Measurements from ENCODE around the gene ATP12A. TPM values are rescaled to one million over a fixed set of nuclear protein-coding genes. Genes with fewer than 3 reads are reported as not detected.

ATP12A gene
- total RNA-seq, 1 experiment from 2014 or later, result 0.48 TPM

DNA sequence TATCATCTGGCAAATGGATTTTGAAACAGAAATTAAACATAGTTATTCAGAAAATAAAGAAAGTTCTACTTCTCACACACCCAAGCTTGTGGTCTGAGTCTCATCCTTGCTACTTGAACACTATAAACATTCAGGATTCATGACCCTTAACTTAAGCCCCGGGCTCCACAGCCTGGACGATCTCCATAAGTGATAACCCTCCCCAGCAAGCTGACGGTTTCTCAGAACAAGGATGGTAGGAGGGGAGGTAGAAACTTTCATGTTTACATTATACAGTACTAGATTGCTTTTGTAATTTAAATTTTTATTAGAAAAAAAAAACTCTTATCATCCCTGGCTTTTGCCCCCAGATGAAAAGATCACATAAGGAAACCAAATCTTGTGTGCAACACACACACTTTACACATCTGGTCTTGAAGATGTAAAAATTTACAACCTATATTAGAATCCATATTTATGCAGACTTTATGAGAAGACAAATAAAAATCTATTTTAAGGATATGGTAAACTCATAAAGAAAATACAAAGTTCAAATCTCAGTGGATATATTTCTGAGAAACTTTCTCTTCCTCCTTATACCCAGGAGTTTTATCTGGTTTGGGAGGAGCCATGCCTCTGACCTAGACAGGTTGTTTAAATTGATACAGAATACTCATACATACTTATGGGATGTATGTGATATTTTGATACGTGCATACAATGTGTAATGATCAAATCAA is 20.0 kb upstream of the ATP12A start:
- in situ Hi-C loops (cut with HindIII; ENCODE audit: low pct_unique_long_range_greater_than_20kb, low sequenced_read_pairs), result no loop called here
- DNase-seq (ENCODE audit: low read depth, low spot score), result no peak

- in situ Hi-C loops (cut with HindIII; ENCODE audit: low pct_unique_long_range_greater_than_20kb, low sequenced_read_pairs), result no loop called here
- DNase-seq (ENCODE audit: low read depth, low spot score), result no peak
Observed at GRCh38 chr13:24661713-24662112, 18.5 kb upstream of the ATP12A start.

DNA sequence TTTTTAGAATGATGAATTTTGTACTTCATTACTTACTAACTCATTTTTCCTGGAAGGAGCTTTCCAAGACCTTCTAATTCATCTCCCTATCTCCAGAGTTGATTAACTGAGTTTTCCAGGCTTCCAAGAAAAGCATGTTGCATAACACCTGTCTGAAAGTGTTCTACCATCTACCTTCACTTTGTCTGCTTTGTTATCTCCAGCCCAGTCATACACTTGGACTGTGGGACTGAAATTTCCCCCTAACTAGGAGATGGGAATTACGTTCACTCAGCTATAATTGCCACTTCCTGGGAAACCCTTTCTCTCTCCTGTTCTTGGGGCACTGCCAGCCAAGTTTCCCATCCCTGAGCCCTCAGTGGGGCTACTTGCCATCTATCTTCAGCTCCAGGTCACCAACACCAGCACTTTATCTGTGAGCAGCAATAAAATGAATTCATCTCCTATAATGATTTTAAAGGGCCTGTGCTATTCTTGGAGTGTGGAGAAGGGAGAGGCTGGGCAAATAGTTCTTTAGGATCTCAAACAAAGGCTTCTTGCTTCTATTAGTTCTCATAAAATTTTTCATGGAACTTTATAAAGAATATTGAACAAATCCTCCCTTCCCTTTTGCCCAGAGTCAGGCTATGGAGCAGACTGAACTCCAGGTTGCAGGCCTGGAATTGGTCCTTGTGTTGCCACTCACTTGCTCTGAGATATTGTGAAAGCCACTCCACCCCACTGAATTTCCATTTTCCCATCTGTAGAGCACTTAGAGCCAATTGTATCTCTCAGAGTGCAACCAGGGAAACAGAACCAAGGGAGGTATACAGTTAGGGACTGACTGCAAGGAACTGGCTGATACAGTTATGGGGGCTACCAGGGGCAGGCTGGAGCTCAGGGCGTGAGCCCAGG is 17.8 kb upstream of the ATP12A start:
- DNase-seq (ENCODE audit: low read depth, low spot score), result no peak
- in situ Hi-C loops (cut with HindIII; ENCODE audit: low pct_unique_long_range_greater_than_20kb, low sequenced_read_pairs), result no loop called here

DNA sequence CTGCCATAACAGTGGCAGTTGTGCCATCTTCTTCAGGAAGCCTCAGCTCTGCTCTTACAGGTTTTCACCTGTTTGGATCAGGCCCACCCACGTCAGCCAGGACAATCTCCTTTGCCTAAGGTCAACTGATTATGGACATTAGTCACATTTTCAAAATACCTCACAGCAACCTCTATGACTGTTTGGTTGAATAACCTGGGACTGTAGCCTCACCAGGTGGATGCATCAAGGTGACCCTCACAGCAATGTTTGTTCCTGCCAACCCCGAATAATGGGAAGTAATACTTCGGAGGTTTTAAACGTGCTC is 17.2 kb upstream of the ATP12A start:
- DNase-seq (ENCODE audit: low read depth, low spot score), result no peak
- in situ Hi-C loops (cut with HindIII; ENCODE audit: low pct_unique_long_range_greater_than_20kb, low sequenced_read_pairs), result no loop called here

GRCh38 chr13:24663586-24663985 is 16.6 kb upstream of the ATP12A start:
- DNase-seq (ENCODE audit: low read depth, low spot score), result no peak
- in situ Hi-C loops (cut with HindIII; ENCODE audit: low pct_unique_long_range_greater_than_20kb, low sequenced_read_pairs), result no loop called here

DNA sequence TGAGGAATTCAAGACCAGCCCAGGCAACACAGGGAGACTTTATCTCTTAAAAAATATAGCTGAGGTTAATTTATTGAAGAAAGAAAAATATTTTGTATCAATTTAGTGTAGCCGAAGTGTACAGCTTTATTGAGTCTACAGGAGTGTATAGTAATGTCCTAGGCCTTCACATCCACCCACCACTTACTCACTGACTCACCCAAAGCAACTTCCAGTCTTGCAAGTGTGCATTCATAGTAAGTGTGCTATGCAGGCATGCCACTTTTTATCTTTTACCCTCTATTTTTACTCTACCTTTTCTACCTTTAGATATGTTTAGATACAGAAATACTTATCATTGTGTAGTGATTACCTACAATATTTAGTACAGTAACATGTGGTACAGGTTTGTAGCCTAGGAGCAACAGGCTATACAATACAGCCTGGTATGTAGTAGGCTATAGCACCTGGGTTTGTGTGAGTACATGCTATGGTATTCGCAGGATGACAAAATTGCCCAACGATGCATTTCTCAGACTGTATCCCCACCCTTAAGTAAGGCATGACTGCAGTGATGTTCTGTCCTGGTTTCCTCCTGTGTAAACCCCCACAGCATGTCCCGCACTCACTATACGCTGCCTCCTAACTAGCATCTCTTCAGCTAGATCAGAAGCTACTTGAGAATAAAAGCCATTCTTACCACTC is 15.3 kb upstream of the ATP12A start:
- in situ Hi-C loops (cut with HindIII; ENCODE audit: low pct_unique_long_range_greater_than_20kb, low sequenced_read_pairs), result no loop called here
- DNase-seq (ENCODE audit: low read depth, low spot score), result no peak

GRCh38 chr13:24668511-24668910 is 11.7 kb upstream of the ATP12A start:
- in situ Hi-C loops (cut with HindIII; ENCODE audit: low pct_unique_long_range_greater_than_20kb, low sequenced_read_pairs), result no loop called here
- no peak for DNase-seq (ENCODE audit: low read depth, low spot score)

DNA sequence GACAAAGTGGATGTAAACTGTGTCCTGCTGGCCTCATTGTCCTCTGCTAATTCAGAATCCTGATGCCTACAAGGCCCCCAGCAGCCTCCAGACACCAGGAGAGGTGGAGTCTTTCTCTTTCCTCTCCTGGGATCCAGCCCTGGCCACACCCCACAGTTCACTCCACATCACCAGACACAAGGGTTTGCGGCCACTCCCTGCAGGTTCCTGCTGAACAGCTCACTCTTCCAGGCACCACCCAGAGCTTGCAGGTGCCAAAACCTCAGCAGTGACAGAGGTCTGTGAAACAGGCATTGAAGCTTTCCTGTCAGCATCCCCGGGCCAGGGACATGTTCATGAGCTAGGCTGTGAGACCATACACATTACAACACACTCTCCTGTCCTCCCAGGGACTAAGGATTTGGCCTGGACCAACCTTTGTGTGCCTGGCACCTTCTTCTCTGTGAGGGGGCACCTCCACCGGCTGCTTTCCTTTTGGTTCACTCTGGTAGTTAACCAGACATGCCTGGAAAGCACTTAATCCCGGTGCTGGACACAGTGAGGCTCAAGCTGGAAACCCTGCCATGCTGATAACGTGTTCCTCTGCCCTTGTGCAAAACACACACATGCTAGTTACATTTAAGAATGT is 11.1 kb upstream of the ATP12A start:
- in situ Hi-C loops (cut with HindIII; ENCODE audit: low pct_unique_long_range_greater_than_20kb, low sequenced_read_pairs), result no loop called here
- DNase-seq (ENCODE audit: low read depth, low spot score), result no peak

- no peak for DNase-seq (ENCODE audit: low read depth, low spot score)
- in situ Hi-C loops (cut with HindIII; ENCODE audit: low pct_unique_long_range_greater_than_20kb, low sequenced_read_pairs), result no loop called here
Observed at GRCh38 chr13:24670174-24670573, 10.0 kb upstream of the ATP12A start.

GRCh38 chr13:24670961-24671381 is 9.2 kb upstream of the ATP12A start:
- in situ Hi-C loops (cut with HindIII; ENCODE audit: low pct_unique_long_range_greater_than_20kb, low sequenced_read_pairs), result no loop called here
- peak; percentile 66 for DNase-seq (ENCODE audit: low read depth, low spot score)

GRCh38 chr13:24671386-24672113 is 8.7 kb upstream of the ATP12A start:
- DNase-seq (ENCODE audit: low read depth, low spot score), result peak; percentile 79
- in situ Hi-C loops (cut with HindIII; ENCODE audit: low pct_unique_long_range_greater_than_20kb, low sequenced_read_pairs), result no loop called here

DNA sequence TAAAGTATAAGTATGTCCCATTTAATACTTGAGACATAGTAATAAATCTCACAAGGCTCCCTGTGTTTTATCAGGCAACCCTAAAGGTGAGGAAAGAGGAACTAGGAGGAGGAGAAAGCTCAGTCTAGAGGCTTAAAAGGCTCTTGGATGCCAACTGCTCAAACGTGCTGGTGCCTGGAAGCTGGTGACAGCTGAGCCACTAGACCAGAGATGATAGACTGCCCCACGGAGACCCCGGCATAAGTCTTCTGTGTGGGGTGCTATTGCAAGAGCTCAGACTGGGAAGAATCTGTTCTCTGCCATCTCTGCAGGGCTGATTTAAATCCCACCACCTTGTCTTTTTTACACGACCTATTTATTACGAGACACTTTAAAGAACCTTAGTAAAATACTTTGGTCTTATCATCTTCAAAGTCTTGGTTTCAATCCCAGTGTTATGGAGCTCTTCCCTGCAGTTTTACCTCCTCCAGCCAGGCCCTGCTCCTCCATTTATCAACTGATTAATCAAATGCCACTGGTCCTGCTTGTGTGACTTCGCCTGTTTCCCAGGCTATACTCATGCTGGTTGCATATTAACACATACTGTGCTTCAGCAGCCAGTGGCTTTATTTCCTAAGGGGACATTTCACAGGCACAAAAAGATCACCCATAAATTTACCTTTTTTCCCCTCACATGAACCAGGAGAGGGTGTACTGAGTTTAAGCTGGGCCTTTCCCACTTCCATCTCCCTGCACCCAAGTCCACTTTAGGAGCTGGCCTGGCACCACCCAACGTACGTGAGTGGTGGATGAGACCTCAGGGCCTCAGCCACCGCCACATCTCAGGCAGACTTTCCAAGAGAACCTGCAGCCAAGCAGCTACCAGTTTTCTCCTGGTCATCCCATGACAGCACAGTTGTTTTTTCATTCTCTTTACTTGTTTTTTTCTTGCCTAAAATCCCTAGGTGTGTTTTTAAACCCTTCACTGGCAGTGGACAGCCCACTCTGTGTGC is 7.8 kb upstream of the ATP12A start:
- in situ Hi-C loops (cut with HindIII; ENCODE audit: low pct_unique_long_range_greater_than_20kb, low sequenced_read_pairs), result no loop called here
- no peak for DNase-seq (ENCODE audit: low read depth, low spot score)

DNA sequence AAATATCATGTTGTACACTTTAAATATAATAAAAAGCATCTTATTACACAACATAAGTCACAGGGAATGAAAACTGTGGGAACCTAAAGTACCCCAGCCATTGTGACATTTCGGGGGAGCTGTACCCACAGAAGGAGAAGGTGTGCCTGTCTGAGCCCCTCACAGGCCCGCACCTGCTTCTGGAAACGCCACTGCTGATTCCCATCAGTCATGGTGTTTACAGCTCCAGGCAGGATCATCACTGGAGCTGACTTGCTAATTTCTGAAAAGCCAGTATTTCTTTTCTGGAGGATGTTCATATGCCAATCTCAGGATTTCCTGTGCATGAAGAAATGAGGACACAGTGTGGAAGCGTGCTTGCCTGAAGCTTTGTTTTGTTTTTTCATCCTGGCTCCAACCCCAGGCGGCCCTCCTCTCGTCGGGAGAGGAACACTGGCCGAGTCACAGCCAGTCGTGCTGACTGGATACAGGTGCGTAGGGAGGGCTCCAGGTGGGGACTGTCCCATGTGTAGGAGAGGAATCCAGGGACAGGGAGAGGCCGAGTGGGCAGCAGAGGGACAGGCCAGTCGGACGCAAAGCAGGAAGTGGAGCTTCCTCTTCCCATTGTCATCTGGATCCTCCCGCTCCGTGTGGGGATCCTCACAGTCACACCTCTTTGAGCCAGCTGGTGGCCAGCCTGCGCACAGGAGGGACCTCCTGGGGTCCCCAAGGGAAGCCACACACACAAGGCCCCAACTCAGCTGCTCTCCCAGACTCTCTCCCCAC is 4.2 kb upstream of the ATP12A start:
- no peak for DNase-seq (ENCODE audit: low read depth, low spot score)
- in situ Hi-C loops (cut with HindIII; ENCODE audit: low pct_unique_long_range_greater_than_20kb, low sequenced_read_pairs), result no loop called here

DNA sequence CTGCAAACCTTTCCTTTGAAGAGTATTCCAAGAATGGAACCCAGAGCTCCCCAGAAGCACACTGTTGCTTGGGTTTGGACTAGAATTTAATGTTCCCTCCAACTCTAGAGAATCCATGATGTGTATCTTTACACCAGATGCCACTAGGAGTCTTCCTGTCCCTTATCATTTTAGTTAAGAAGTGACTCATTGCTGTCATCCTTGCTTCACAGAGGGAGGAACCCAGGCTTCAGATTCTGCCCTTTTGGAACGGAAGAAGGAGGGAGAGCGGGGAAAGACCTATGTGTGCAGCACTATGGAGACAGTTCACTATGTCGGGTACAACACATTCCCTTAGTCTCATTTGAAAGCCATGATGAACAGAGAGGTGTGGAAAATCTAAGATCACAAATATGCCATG is 2.1 kb upstream of the ATP12A start:
- in situ Hi-C loops (cut with HindIII; ENCODE audit: low pct_unique_long_range_greater_than_20kb, low sequenced_read_pairs), result no loop called here
- DNase-seq (ENCODE audit: low read depth, low spot score), result no peak

- no peak for DNase-seq (ENCODE audit: low read depth, low spot score)
- in situ Hi-C loops (cut with HindIII; ENCODE audit: low pct_unique_long_range_greater_than_20kb, low sequenced_read_pairs), result no loop called here
Observed at GRCh38 chr13:24679686-24680085, 522 bp upstream of the ATP12A start.

Data from SK-MEL-5 (cell line).